Measurements from ENCODE around the gene SLC39A11. TPM values are rescaled to one million over a fixed set of nuclear protein-coding genes. Genes with fewer than 3 reads are reported as not detected.
"Not testable (repeated sequence)": the region's sequence is repeated elsewhere in the genome, so short reads cannot be mapped to it uniquely, and the experiment has no call there.

Gene SLC39A11
- total RNA-seq, 6 donors from 2014 or later = 16.3 to 57.6 (median 29.5) TPM

GRCh38 chr17:73132085-73132492, 39.6 kb upstream of the SLC39A11 start:
- TF ChIP-seq POLR2AphosphoS5 (IDR thresholded peaks at IDR 0.05) (no peak), POLR2A (IDR thresholded peaks at IDR 0.05) (no peak), EP300 (IDR thresholded peaks at IDR 0.05) (no peak), CTCF (IDR thresholded peaks at IDR 0.05) (no peak)
- Histone ChIP-seq H3K27ac (no peak overlapping the region), H3K36me3 (no peaks in the 10 kb centered on the region), H3K4me3 (no peak overlapping the region), H3K9me3 (no peaks in the 10 kb centered on the region), H3K4me1 (no peaks in the 10 kb centered on the region), H3K27me3 (no peaks in the 10 kb centered on the region)
- no peak for DNase-seq
- 67 to 75% methylated on average over 11 to 12 of the region's 12 CpGs for WGBS, 2 donors
- ATAC-seq (ENCODE audit: low FRiP score in 2 of 2) = no peak

GRCh38 chr17:73131439-73131838, 39.0 kb upstream of the SLC39A11 start:
- not testable (repeated sequence) for H3K4me1 ChIP-seq; ATAC-seq (ENCODE audit: low FRiP score in 2 of 2); DNase-seq; H3K36me3 ChIP-seq; H3K27ac ChIP-seq; H3K9me3 ChIP-seq; H3K27me3 ChIP-seq; H3K4me3 ChIP-seq
- 87 to 97% methylated on average over 6 of the region's 6 CpGs for WGBS, 2 donors

- no peak for DNase-seq
- ATAC-seq (ENCODE audit: low FRiP score in 2 of 2) = no peak
Observed at GRCh38 chr17:73130977-73131376, 38.5 kb upstream of the SLC39A11 start.

GRCh38 chr17:73128496-73128895, 36.0 kb upstream of the SLC39A11 start:
- TF ChIP-seq POLR2AphosphoS5 (IDR thresholded peaks at IDR 0.05) (no peak), CTCF (IDR thresholded peaks at IDR 0.05) (no peak), POLR2A (IDR thresholded peaks at IDR 0.05) (no peak)
- H3K4me3 ChIP-seq = no peak overlapping the region
- H3K9me3 ChIP-seq = no peaks in the 10 kb centered on the region
- H3K4me1 ChIP-seq = no peaks in the 10 kb centered on the region
- DNase-seq = no peak
- no peak for ATAC-seq (ENCODE audit: low FRiP score in 2 of 2)
- no peaks in the 10 kb centered on the region for H3K27me3 ChIP-seq
- no peaks in the 10 kb centered on the region for H3K36me3 ChIP-seq
- WGBS, 2 donors = 51 to 74% methylated on average over 3 of the region's 3 CpGs
- H3K27ac ChIP-seq = no peak overlapping the region

More at GRCh38 chr17:73130977-73131376, 38.5 kb upstream of the SLC39A11 start:
- Histone ChIP-seq H3K4me3 (no peak overlapping the region), H3K27ac (no peak overlapping the region), H3K27me3 (no peaks in the 10 kb centered on the region), H3K36me3 (no peaks in the 10 kb centered on the region), H3K4me1 (no peaks in the 10 kb centered on the region), H3K9me3 (no peaks in the 10 kb centered on the region)
- WGBS, 2 donors = 82 to 87% methylated on average over 3 of the region's 3 CpGs
- no peak for TF ChIP-seq POLR2AphosphoS5 (IDR thresholded peaks at IDR 0.05)
- TF ChIP-seq EP300 (IDR thresholded peaks at IDR 0.05) = no peak
- TF ChIP-seq POLR2A (IDR thresholded peaks at IDR 0.05) = no peak
- TF ChIP-seq CTCF (IDR thresholded peaks at IDR 0.05) = no peak

- H3K4me1 ChIP-seq = no peaks in the 10 kb centered on the region
- ATAC-seq (ENCODE audit: low FRiP score in 2 of 2) (no peak), DNase-seq (no peak)
- WGBS, 2 donors = 75 to 78% methylated on average over 8 of the region's 8 CpGs
- H3K36me3 ChIP-seq = no peaks in the 10 kb centered on the region
- TF ChIP-seq CTCF (IDR thresholded peaks at IDR 0.05) (no peak), POLR2A (IDR thresholded peaks at IDR 0.05) (no peak), POLR2AphosphoS5 (IDR thresholded peaks at IDR 0.05) (no peak), EP300 (IDR thresholded peaks at IDR 0.05) (no peak)
- no peak overlapping the region for H3K4me3 ChIP-seq
- H3K9me3 ChIP-seq = no peaks in the 10 kb centered on the region
- H3K27me3 ChIP-seq = no peaks in the 10 kb centered on the region
- H3K27ac ChIP-seq = no peak overlapping the region
Observed at GRCh38 chr17:73126716-73127473, 34.4 kb upstream of the SLC39A11 start.

Measured in upper lobe of left lung (tissue), 6 donors.